SKM-1 treated with dmso at 0.1 percent for 144 hours (cell line): Measurements from ENCODE around the gene PTK7.
"Not testable (repeated sequence)": the region's sequence is repeated elsewhere in the genome, so short reads cannot be mapped to it uniquely, and the experiment has no call there.

Source experiments
- DNase-seq: peaks from one replicate; lab custom pipeline; 2025; ENCODE audit not compliant: unreplicated experiment; lab: John Stamatoyannopoulos, UW

Gene PTK7

DNA sequence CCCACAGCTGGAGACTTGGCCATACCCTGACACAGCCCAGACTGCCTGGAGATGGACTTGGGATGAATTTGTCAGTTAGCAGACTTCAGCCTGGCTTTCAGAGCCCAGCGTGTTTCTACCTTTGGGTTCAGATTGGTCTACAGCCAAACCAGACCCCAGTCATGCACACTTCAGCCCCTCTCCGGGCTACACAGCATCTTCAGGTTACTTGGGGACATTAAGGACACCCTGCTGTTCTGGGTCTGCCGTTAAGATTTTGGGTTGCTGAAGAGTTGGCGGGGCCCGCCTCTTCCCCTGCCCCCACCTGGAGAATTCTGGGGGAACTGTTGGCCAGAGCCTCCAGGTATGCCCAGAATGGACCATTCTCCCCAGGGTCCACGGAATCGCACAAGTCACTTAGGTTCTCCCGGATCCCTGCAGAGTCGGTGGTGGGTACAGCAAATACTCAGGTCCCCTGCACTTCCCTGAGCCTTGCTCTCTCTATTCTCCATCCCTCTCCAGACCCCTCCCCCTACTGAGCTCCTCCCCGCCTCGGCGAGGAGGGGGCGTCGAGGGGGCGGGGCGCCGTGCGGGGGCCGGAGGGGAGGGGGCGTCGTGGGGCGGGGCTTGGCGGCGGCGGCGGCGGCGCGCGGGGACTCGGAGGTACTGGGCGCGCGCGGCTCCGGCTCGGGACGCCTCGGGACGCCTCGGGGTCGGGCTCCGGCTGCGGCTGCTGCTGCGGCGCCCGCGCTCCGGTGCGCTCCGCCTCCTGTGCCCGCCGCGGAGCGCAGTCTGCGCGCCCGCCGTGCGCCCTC lies at the start of gene PTK7:
PTK7 (plus strand) TSS at position 645 of the 794 bp plus-strand sequence. CDS start 175 bp downstream, outside the sequence.
- peak; percentile 35 for DNase-seq

DNA sequence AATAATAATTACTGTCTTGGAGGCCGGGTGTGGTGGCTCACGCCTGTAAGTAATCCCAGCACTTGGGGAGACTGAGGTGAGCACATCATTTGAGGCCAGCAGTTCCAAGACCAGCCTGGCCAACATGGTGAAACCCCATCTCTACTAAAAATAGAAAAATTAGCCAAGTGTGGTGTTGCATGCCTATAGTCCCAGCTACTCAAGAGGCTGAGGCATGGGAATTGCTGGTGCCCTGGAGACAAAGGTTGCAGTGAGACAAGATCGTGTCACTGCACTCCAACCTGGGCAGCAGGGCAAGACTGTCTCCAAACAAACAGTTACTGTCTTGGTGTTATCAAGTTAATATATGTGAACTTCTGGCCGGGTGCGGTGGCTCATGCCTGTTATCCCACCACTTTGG lies 49.7 kb upstream of the PTK7 start:
- DNase-seq = no peak

DNA sequence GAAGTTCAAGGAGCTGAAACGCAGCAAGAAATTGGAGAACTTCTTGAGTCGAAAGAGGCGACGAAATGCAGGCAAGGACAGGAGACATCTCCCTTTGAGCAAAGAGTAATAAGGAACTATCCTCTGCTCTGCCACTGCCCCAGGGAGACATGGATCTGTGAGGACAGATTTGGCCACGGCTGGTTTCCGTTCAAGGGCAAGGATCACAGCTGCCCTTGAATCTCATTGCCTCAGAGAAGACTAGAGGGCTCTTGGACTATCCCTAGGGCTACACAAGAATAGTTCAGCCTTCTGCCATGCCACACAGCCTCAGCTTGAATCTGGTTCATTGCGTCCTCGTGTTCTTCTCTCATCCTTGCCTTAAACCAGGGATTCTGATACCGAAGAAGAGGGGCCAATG lies 47.0 kb upstream of the PTK7 start:
- DNase-seq = no peak

DNA sequence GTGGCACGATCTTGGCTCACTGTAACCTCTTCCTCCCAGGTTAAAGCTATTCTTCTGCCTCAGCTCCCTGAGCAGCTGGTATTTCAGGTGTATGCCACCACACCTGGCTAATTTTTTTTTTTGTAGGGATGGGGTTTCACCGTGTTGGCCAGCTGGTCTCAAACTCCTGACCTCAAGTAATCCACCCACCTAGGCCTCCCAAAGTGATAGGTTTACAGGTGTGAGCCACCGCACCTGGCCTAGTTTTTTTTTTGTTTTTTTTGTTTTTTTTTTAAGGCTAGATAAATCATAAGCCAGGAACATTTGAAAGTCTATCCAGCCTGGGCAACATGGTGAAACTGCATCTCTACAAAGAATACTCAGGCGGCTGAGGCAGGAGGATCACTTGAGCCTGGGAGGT lies 43.8 kb upstream of the PTK7 start:
- no peak for DNase-seq

DNA sequence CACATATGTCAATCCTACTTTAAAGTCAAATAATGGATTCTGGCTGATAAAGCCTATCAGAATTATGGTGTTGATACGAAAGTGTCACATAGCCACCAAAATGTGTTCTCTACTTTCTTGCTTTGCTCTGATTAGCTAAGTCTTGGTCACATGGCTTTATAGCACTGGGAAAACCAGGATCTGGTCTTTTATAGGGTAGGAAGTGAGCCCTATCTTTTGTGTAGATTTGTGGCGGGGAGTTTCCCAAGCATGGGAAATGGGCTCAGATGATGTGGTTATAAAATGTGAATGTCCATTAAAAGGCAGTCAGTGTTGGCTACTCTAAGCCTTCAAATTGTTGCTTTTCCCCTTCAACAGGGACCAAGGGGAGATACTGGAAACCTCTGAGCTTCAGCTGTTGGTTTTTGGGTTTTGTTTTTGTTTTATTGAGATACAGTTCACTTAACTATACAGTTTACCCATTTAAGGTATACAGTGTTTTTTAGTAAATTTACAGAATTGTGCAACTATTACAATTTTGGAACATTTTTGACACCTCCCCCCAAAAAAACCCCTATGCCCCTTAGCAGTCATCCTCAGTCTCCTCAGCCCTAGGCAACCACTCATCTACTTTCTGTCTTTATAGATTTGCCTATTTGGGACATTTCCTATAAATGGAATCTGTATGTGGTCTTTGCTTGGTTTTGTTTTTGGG lies 42.5 kb upstream of the PTK7 start:
- no peak for DNase-seq

- DNase-seq = no peak
Observed at GRCh38 chr6:43034190-43034525, 42.0 kb upstream of the PTK7 start.

DNA sequence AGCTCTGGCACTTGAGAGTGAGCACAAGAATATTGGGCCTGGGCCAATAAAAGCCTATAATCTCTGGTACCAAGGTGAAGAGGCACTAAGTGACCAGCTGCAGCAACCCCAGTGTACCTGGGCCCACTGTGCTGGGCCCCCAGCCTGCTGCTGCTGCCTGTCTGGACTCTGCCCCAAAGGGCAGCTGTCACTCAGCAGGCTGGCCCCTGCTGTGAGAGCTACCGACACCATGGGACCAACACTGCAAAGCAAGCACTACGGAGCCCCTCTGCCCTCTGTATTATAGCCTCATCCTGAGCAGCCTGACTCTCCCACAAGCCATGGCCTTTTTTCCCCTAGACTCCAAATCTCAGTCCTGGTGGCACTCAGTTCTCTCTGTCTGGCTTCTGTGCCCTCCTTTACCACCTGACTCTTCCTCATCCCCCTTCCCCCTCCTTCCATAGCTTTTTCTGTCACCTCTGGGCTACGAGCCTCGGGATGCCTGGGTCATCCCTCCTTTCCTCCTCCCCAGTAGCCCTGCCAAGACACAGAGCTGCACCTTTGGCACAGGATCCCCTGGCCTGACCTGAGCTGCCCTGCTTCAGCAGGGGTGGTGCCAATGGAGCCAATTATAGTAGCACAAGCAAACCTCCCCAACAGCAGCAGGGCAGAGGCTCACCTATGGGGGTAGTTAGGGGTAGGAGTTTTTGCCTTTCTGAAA lies 40.5 kb upstream of the PTK7 start:
- DNase-seq = no peak

DNA sequence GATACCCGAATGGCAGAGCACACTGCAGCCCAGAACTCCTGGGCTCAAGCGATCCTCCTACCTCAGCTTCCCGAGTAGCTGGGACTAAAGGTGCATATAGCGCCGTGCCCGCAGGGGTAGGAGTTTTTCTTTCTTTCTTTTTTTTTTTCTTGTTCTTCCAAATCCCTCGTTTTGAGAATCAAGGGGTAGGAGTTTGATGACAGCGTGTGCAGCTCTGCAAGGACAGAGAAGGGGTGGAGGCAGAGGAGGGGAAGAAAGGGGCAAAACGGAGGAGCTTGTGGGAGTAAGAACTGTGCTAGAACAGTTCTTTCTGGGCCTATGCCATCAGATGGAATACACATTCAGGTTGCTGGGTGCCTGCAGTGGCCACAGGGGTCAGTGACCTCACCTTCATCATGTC lies 39.4 kb upstream of the PTK7 start:
- no peak for DNase-seq

GRCh38 chr6:43037197-43037596 lies 38.9 kb upstream of the PTK7 start:
- no peak for DNase-seq

GRCh38 chr6:43037706-43038105 lies 38.4 kb upstream of the PTK7 start:
- no peak for DNase-seq

DNA sequence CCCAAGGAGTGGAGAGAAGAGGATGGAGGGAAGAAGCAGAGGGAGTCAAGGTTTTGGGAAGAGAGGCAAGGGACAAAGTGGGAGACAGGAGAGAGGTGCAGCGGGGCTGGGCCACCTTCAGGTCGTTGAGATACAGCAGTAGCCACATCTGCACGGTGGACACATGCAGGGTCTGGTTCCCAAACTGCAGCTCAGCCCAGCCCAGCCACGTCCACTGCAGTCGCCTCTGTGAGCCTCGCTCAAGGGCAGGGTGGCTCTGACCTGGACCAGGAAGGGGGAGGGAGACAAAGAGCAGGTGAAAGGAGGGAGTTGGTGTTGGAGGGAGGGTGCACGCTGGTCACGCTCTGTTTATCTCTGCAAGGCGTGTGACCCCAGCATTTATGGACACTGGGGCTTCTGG lies 37.4 kb upstream of the PTK7 start:
- no peak for DNase-seq

DNA sequence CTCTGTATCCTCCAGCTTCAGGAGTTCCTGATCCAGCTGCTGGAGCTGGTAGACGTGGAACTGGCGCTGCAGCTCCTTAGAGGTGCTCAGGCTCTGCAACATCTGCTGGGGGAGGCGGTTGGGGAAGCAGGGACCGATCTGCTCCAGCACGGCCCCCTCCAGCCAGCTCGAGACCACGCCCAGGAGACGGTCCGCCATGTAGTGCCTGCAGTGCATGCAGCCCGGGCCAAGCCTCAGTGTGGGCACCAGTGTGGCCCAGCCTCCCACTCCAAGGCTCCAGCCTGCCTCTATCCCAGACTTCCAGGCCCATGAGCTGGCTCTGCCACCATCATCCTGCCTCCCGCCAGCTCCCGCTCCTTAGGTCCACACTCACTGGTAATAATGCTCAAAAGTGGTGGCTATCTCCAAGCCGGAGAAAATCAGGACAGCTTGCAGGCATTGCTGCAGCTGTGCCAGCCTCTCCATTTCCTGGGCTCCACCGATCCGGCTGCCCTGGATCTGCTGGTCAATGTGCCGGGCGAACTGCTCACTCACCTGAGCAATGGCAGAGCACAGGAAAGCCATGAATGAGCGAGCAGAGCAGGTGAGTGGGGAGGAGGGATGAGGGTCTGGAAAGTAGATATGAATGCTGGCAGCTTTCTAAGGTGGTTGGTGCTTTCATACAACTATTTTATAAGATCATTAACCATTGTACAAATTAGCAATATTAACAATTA lies 35.4 kb upstream of the PTK7 start:
- DNase-seq = no peak

DNA sequence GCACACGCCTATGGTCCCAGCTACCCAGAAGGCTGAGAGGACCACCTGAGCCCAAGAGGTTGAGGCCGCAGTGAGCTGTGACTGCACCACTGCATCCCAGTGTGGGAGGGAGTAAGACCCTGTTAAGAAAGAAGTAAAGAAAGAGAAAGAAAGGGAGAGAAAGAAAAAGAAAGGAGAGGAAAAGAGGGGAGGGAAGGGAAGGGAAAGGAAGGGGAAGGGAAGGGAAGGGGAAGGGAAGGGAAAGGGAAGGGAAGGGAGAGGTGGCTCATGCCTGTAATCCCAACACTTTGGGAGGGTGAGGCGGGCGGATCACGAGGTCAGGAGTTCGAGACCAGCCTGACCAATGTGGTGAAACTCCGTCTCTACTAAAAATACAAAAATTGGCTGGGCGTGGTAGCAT lies 34.6 kb upstream of the PTK7 start:
- not testable (repeated sequence) for DNase-seq

DNA sequence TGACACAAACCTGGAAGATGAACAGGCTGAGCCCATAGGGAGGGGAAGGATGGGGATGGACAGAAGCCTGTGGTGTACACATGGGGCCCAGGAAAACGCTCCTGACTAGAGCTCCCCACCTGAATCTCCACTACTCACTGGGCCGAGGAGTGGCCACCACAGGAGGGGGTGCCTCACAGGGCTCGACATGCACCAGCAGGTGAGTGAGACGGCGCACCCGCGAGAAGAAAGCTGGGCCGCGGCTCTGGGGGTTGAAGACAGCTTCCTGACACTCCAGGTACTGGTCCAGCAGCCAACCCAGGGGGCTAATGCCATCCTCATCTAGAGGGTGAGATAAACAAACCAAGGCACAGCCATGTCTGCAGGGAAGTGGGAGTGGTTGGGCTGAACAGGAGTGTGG lies 32.8 kb upstream of the PTK7 start:
- no peak for DNase-seq

GRCh38 chr6:43045371-43045930 lies 30.7 kb upstream of the PTK7 start:
- DNase-seq = no peak

- no peak for DNase-seq
Observed at GRCh38 chr6:43047998-43048397, 28.1 kb upstream of the PTK7 start.

GRCh38 chr6:43050981-43051380 lies 25.1 kb upstream of the PTK7 start:
- DNase-seq = no peak

DNA sequence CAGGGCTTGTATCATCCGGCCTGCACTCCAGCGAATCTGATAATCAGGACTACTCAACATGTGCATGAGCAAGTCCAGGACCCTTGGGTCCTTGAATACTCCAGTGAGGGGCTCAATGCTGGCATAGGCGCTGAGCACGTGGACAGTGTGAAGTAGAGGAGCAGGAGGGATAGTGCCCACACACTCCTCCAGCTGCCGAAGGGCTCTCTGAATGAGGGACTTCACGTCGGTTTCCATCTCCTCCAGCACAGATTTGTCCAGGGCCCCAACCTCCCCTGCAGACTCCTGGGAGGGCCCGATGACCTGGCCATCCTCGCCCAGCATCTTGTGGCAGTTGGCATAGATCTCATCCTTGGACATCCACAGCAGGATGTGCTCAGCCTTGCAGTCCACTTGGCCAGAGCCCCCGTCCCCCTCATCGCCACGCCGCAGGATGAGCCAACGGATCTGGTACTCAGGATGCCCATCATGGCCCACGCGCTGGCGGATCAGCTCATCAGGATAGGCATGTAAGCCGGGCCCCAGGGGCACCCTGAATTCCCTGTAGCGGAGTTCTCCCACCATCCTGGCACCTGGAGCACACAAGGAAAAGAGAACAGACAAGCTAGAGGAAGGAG lies 23.8 kb upstream of the PTK7 start:
- DNase-seq = no peak

- no peak for DNase-seq
Observed at GRCh38 chr6:43052842-43053544, 23.1 kb upstream of the PTK7 start.

GRCh38 chr6:43053545-43054205 lies 22.4 kb upstream of the PTK7 start, which contains the start of gene CUL7:
CUL7 (minus strand) TSS chr6:43053851; CDS start chr6:43052788, 1,063 bp downstream.
- DNase-seq = peak; percentile 94
